Measurements from ENCODE around the gene GNB5.

- TF ChIP-seq CTCF (IDR thresholded peaks at IDR 0.05) (no peak), POLR2A (IDR thresholded peaks at IDR 0.05) (no peak), POLR2AphosphoS5 (IDR thresholded peaks at IDR 0.05; ENCODE audit: insufficient read depth in 1 of 2, low read depth in 1 of 2) (no peak)
Measured at GRCh38 chr15:52115598-52116427, 75.4 kb downstream of the GNB5 start.
